Kidney (tissue), 14 donors: ENCODE results near the gene ANAPC2. TPM values are rescaled to one million over a fixed set of nuclear protein-coding genes. Genes with fewer than 3 reads are reported as not detected.
A peak's percentile ranks its signal among the peaks of the same experiment; 100 is the strongest.

Experiments used
- DNase-seq, 5 donors: peaks; one replicate each; pipeline ENCODE4 v3.0.0-alpha.2; 2013 to 2020
- FAIRE-seq: peaks from 2 replicates; lab custom pipeline; 2012; peaks lifted over from hg19 to GRCh38; lab: Jason Lieb, UNC
- H3K27ac ChIP-seq, 2 donors: one replicate each; pipeline ENCODE4 v1.7.0; 2013; ENCODE audit warnings: low read depth in 2 of 2, low read length in 2 of 2, inconsistent platforms in 1 of 2
- H3K27me3 ChIP-seq: one replicate; pipeline ENCODE4 v1.7.1; 2013; ENCODE audit warnings: low read length, inconsistent platforms; ENCODE audit not compliant: control insufficient read depth, insufficient read depth
- H3K36me3 ChIP-seq, 3 donors: one replicate each; pipeline versions ENCODE4 v1.7.0 to v1.7.1; 2013; ENCODE audit warnings: low read length in 3 of 3, control low read depth in 1 of 3, inconsistent platforms in 1 of 3; ENCODE audit not compliant: insufficient read depth in 3 of 3, control insufficient read depth in 2 of 3
- H3K4me1 ChIP-seq, 3 donors: one replicate each; pipeline versions ENCODE4 v1.7.0 to v1.7.1; 2013; ENCODE audit warnings: low read length in 3 of 3, inconsistent platforms in 1 of 3, low read depth in 1 of 3; ENCODE audit not compliant: control insufficient read depth in 2 of 3, insufficient read depth in 2 of 3
- H3K4me3 ChIP-seq, 3 donors: one replicate each; pipeline versions ENCODE4 v1.7.0 to v1.8.1; 2013; ENCODE audit warnings: low read length in 3 of 3, control low read depth in 1 of 3, inconsistent platforms in 1 of 3
- H3K9ac ChIP-seq, 3 donors: one replicate each; pipeline versions ENCODE4 v1.7.0 to v1.7.1; 2013; ENCODE audit warnings: low read length in 3 of 3, control low read depth in 1 of 3, inconsistent platforms in 1 of 3
- H3K9me3 ChIP-seq, 3 donors: one replicate each; pipeline versions ENCODE4 v1.7.0 to v1.7.1; 2013; ENCODE audit warnings: low read length in 3 of 3, control low read depth in 1 of 3, inconsistent platforms in 1 of 3; ENCODE audit not compliant: control insufficient read depth in 2 of 3, insufficient read depth in 1 of 3
- CTCF ChIP-seq: IDR thresholded peaks from 3 replicates; pipeline ENCODE4 v1.5.1; 2012; ENCODE audit warnings: mild to moderate bottlenecking, moderate library complexity, borderline replicate concordance; ENCODE audit not compliant: insufficient read depth; ENCODE audit errors: extremely low read depth
- intact Hi-C: fragments of 100-400 bp; cut with DNase I; formaldehyde crosslinking; loops from one replicate; pipeline ENCODE4 v1.11.1; 2022
- polyA plus RNA-seq: library from polyadenylated mRNA; stranded (reverse); fragments of 350-450 nt; fragmentation: Illumina TruSeq; extraction: RNeasy Lipid Tissue Mini Kit (QIAGEN cat#74804); gene quantifications from one replicate; pipeline ENCODE4 v1.2.3, GENCODE V29; 2014; ENCODE audit warnings: low read depth, low replicate concordance; ENCODE audit not compliant: insufficient read depth
- total RNA-seq: library from RNA; stranded (reverse); fragmentation: NEBNext Ultra II Directional; extraction: Animal tissue kit (Norgen Biotek cat#: 25700); gene quantifications from one replicate; pipeline ENCODE4 v1.2.1, GENCODE V29; 2021
- donor health status: control.
- donor health status: control.
- donor health status: control.
- donor health status: control.
- donor health status: control.
- donor health status: DM: yes; HTN: yes; CAD: no.
- donor health status: Normal renal cell carcinoma (clear cell type).

Gene ANAPC2
- total and polyA plus RNA-seq, 2 donors from 2014 or later, result 19.9 to 57.2 TPM

GRCh38 chr9:137198051-137198901 is 9.9 kb upstream of the ANAPC2 start:
- Histone ChIP-seq H3K4me1 (peaks cover 0 to 52% (median 16%) of the 10 kb centered on the region in 3 donors), H3K27me3 (no peaks in the 10 kb centered on the region), H3K4me3 (peak overlapping the region in 2 of 3 donors; percentile 48 to 67), H3K9me3 (no peaks in the 10 kb centered on the region), H3K9ac (peak overlapping the region in 1 of 3 donors; percentile 26), H3K36me3 (no peaks in the 10 kb centered on the region), H3K27ac (peak overlapping the region; percentile 63 to 77)
- no peak for TF ChIP-seq CTCF
- DNase-seq (peak in 3 of 5 donors; percentile 22 to 43 (median 34)), FAIRE-seq (no peak)
- intact Hi-C loops, result no loop called here

- no peak for TF ChIP-seq CTCF
- H3K27ac ChIP-seq, result peak overlapping the region in 1 of 2 donors; percentile 65
- H3K9ac ChIP-seq, result no peak overlapping the region
- intact Hi-C loops, result no loop called here
- FAIRE-seq (no peak), DNase-seq (no peak)
- H3K36me3 ChIP-seq, result peaks cover 0 to 8% (median 4%) of the 10 kb centered on the region in 3 donors
- H3K27me3 ChIP-seq, result no peaks in the 10 kb centered on the region
- no peaks in the 10 kb centered on the region for H3K9me3 ChIP-seq
- peak overlapping the region in 1 of 3 donors; percentile 29 for H3K4me3 ChIP-seq
- H3K4me1 ChIP-seq, result peaks cover 0 to 48% (median 10%) of the 10 kb centered on the region in 3 donors
These were observed 7.3 kb upstream of the ANAPC2 start for GRCh38 chr9:137195525-137196220.

GRCh38 chr9:137194909-137195308 is 6.5 kb upstream of the ANAPC2 start:
- H3K27ac ChIP-seq, result peak overlapping the region in 1 of 2 donors; percentile 65
- H3K9me3 ChIP-seq, result no peaks in the 10 kb centered on the region
- DNase-seq (no peak), FAIRE-seq (no peak)
- intact Hi-C loops, result no loop called here
- no peaks in the 10 kb centered on the region for H3K27me3 ChIP-seq
- no peak overlapping the region for H3K4me3 ChIP-seq
- TF ChIP-seq CTCF, result no peak
- peak overlapping the region in 1 of 3 donors; percentile 19 for H3K9ac ChIP-seq
- H3K36me3 ChIP-seq, result peaks cover 0 to 9% (median 4%) of the 10 kb centered on the region in 3 donors
- H3K4me1 ChIP-seq, result peaks cover 0 to 55% (median 17%) of the 10 kb centered on the region in 3 donors
